ENCODE data around the gene EYA3. TPM values are rescaled to one million over a fixed set of nuclear protein-coding genes. Genes with fewer than 3 reads are reported as not detected.

The EYA3 gene
- total and polyA plus RNA-seq, 2 of the 4 experiments (the other 2 are of a cell fraction): 9.1 to 17.6 TPM

- no peak overlapping the region for H2AFZ ChIP-seq (replicated peaks; ENCODE audit: low read length, poor library complexity)
- H3K4me2 ChIP-seq (ENCODE audit: low read depth, low read length): no peak overlapping the region
- H3K56ac ChIP-seq (ENCODE audit: extremely low read depth, insufficient read depth, low read length): no peak overlapping the region
- H2BK15ac ChIP-seq (ENCODE audit: low read depth, low read length): no peak overlapping the region
- H3K36me3 ChIP-seq (ENCODE audit: control insufficient read depth, insufficient read depth, low read length): peaks cover 24% of the 10 kb centered on the region
- no peak overlapping the region for H2BK120ac ChIP-seq (ENCODE audit: low read depth, low read length)
- H3K4ac ChIP-seq (ENCODE audit: low read depth, low read length): no peak overlapping the region
- no peak overlapping the region for H4K91ac ChIP-seq (ENCODE audit: insufficient read depth, low read depth, low read length)
- no peak overlapping the region for H3K18ac ChIP-seq (ENCODE audit: low read depth, low read length)
- no peak overlapping the region for H2AK5ac ChIP-seq (ENCODE audit: low read depth, low read length)
- no peak overlapping the region for H2BK20ac ChIP-seq (ENCODE audit: low read depth, low read length)
- intact Hi-C loops (cut with micrococcal nuclease): loop anchor here (5.0 kb wide), 1 partner anchor 214 kb away; no protein-coding TSS in a partner anchor
- peaks cover 4% of the 10 kb centered on the region; the same call in 1 of the 2 replicates for H3K9me1 ChIP-seq (ENCODE audit: insufficient read depth, low read length)
- no peak overlapping the region for H3K23ac ChIP-seq (ENCODE audit: low read depth, low read length)
- H3K4me3 ChIP-seq (ENCODE audit: insufficient read depth, low read depth, low read length): no peak overlapping the region
- peaks cover 3 to 5% of the 10 kb centered on the region in 2 experiments; a peak in 3 of 4 replicates for H3K79me1 ChIP-seq (ENCODE audit: low read depth in 1 of 2, low read length in 2 of 2)
- H3K27ac ChIP-seq (ENCODE audit: insufficient read depth, low read length): no peak overlapping the region
- no peaks in the 10 kb centered on the region for H3K4me1 ChIP-seq (ENCODE audit: control insufficient read depth, insufficient read depth, low read length)
- no peaks in the 10 kb centered on the region for H4K20me1 ChIP-seq (ENCODE audit: insufficient read depth, low read length)
- in situ Hi-C loops (cut with MboI; ENCODE audit: low sequenced_read_pairs): no loop called here
- H3K27me3 ChIP-seq (ENCODE audit: control insufficient read depth, insufficient read depth, low read length): no peaks in the 10 kb centered on the region
- ATAC-seq (ENCODE audit: low read depth): no peak
- H4K8ac ChIP-seq (ENCODE audit: low read depth in 2 of 2, low read length in 2 of 2): no peak overlapping the region
- POLR2A ChIA-PET (ENCODE audit: unreplicated experiment): no interaction called here
- H3K14ac ChIP-seq (replicated peaks; ENCODE audit: low read depth, low read length): no peak overlapping the region
- no peak overlapping the region for H4K5ac ChIP-seq (ENCODE audit: low read depth, low read length)
- no peaks in the 10 kb centered on the region for H3K9me3 ChIP-seq (ENCODE audit: control insufficient read depth, insufficient read depth, low read length)
- no TSS peak for BruUV-seq (replicated peaks)
- TF ChIP-seq MAZ (IDR thresholded peaks at IDR 0.05; ENCODE audit: borderline replicate concordance, low read depth, low read length) (no peak), RAD21 (IDR thresholded peaks at IDR 0.05; ENCODE audit: low read length) (no peak), BHLHE40 (IDR thresholded peaks at IDR 0.05; ENCODE audit: low read depth, low read length) (no peak), CTCF (conservative IDR thresholded peaks at IDR 0.05; ENCODE audit: low read depth, low read length) (no peak), RCOR1 (IDR thresholded peaks at IDR 0.05; ENCODE audit: insufficient replicate concordance, low read length) (no peak), NFE2L2 (IDR thresholded peaks at IDR 0.05; ENCODE audit: low read depth, low read length) (no peak), FOS (IDR thresholded peaks at IDR 0.05; ENCODE audit: low read depth, low read length) (no peak)
- TF ChIP-seq, protein P1, sequence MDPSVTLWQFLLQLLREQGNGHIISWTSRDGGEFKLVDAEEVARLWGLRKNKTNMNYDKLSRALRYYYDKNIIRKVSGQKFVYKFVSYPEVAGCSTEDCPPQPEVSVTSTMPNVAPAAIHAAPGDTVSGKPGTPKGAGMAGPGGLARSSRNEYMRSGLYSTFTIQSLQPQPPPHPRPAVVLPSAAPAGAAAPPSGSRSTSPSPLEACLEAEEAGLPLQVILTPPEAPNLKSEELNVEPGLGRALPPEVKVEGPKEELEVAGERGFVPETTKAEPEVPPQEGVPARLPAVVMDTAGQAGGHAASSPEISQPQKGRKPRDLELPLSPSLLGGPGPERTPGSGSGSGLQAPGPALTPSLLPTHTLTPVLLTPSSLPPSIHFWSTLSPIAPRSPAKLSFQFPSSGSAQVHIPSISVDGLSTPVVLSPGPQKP (IDR thresholded peaks at IDR 0.05; ENCODE audit: borderline replicate concordance, low read depth, low read length): no peak
- no peak overlapping the region for H3K9ac ChIP-seq (ENCODE audit: low read depth, low read length)
- DNase-seq: no peak
- dilution Hi-C loops (cut with HindIII; ENCODE audit: low sequenced_read_pairs, unreplicated experiment): no loop called here
- H2AK9ac ChIP-seq (replicated peaks; ENCODE audit: low read depth, low read length, poor library complexity): no peak overlapping the region
- CTCF ChIA-PET: no interaction called here
- no peak overlapping the region for H2BK5ac ChIP-seq (ENCODE audit: low read depth, low read length, poor library complexity, severe bottlenecking)
- WGBS, 2 experiments (ENCODE audit: extremely low coverage in 2 of 2, insufficient read length in 1 of 2): no CpG with 5 or more reads among the region's 3 CpGs
Measured at GRCh38 chr1:27993241-27993640, 95.2 kb downstream of the EYA3 start.

Data from IMR-90 (cell line).